ENCODE measurements around the gene CACNG6.

DNA sequence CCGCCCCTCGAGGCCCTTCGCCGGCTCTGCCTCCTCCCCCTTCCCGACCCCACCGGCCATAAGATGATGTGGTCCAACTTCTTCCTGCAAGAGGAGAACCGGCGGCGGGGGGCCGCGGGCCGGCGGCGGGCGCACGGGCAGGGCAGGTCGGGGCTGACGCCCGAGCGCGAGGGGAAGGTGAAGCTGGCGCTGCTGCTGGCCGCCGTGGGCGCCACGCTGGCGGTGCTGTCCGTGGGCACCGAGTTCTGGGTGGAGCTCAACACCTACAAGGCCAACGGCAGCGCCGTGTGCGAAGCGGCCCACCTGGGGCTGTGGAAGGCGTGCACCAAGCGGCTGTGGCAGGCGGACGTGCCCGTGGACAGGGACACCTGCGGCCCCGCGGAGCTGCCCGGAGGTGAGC, 1.4 kb downstream of the CACNG6 start:
- TF ChIP-seq POLR2A (IDR thresholded peaks at IDR 0.05) (no peak), POLR2AphosphoS5 (IDR thresholded peaks at IDR 0.05; ENCODE audit: insufficient read depth in 1 of 2, low read depth in 1 of 2) (no peak), CTCF (IDR thresholded peaks at IDR 0.05) (no peak)
